HG02840 (cell line): Measurements from ENCODE around the gene FTHL17.

Experiments
- ATAC-seq: cut with Tn5 transposase; IDR thresholded peaks from one replicate; pipeline ENCODE4 v1.9.1; 2021; ENCODE audit warnings: mild to moderate bottlenecking, moderate library complexity, moderate number of reproducible peaks; ENCODE audit not compliant: unreplicated experiment, low FRiP score

Gene FTHL17

GRCh38 chrX:31039327-31039711, 32.5 kb downstream of the FTHL17 start:
- ATAC-seq: no peak

- ATAC-seq: no peak
Measured at GRCh38 chrX:31038575-31039326, 33.1 kb downstream of the FTHL17 start.

- ATAC-seq: peak; percentile 66
Measured at GRCh38 chrX:31036895-31037294, 34.9 kb downstream of the FTHL17 start.

- no peak for ATAC-seq
Measured at GRCh38 chrX:31027351-31027750, 44.5 kb downstream of the FTHL17 start.

- no peak for ATAC-seq
Measured at GRCh38 chrX:31024866-31025265, 47.0 kb downstream of the FTHL17 start.

GRCh38 chrX:31021537-31021936, 50.3 kb downstream of the FTHL17 start:
- no peak for ATAC-seq
